Lower leg skin (tissue), 4 donors: Measurements from ENCODE around the gene SH3RF2. TPM values are rescaled to one million over a fixed set of nuclear protein-coding genes. Genes with fewer than 3 reads are reported as not detected.

Experiments used
- DNase-seq, 2 donors: peaks; one replicate each; pipeline ENCODE4 v3.0.0-alpha.2; 2019; ENCODE audit warnings: low spot score in 2 of 2
- H3K4me3 ChIP-seq: fragments of 200-600 bp; sonication (generic); 2 replicates; pipeline ENCODE4 v1.5.1; 2017; ENCODE audit warnings: mild to moderate bottlenecking, low read depth; ENCODE audit not compliant: poor library complexity, severe bottlenecking
- POLR2A ChIP-seq, 2 donors: fragments of 450-650 bp; IDR thresholded peaks; one replicate each; pipeline ENCODE4 v1.6.1; 2016 to 2017; ENCODE audit warnings: antibody characterized with exemption in 2 of 2, mild to moderate bottlenecking in 1 of 2, moderate library complexity in 1 of 2
- WGBS, 2 donors: methylation state at CpG; one replicate each; pipeline ENCODE4 v1.1.5; 2018; 5-methylcytosine and 5-hydroxymethylcytosine counted together
- intact Hi-C: fragments of 100-400 bp; cut with DNase I; formaldehyde crosslinking; loops from one replicate; pipeline ENCODE4 v1.15.0; 2023; ENCODE audit warnings: low total_unique reads
- total RNA-seq, 4 donors: library from RNA; depleted of rRNA; stranded (reverse); fragments of >200 nt; gene quantifications; one replicate each; pipeline ENCODE4 v1.1.0, GENCODE V29; 2016
- TF ChIP-seq, protein P1 (sequence below), 3 donors: fragments of 450-650 bp; IDR thresholded peaks; one replicate each; pipeline ENCODE4 v1.5.1; 2016; ENCODE audit warnings: antibody characterized with exemption in 3 of 3, mild to moderate bottlenecking in 3 of 3, moderate library complexity in 2 of 3

Gene SH3RF2
- total RNA-seq, 4 donors from 2014 or later: 109 to 169 (median 121) TPM

DNA sequence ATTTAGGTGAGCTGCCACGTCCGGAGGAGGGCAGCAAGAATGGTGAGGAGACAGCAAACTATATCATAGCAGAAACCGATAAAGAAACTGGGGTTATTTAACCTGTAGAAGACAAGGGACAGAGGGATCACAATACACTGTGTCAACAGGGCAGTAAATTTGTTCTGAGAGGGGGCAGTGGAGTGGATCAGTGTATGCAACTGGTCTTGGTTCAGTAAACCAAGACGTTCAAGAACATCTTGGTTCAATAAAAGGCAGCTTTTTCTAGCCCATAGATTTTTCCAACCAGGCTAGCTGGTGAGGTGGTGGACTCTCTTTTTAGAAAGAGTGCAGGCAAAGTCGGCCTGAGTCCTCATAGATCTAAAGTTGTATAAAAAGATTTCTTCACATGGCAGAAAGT lies 113.7 kb downstream of the SH3RF2 start:
- no peak for DNase-seq
- intact Hi-C loops: loop anchor here (10.0 kb wide), 1 partner anchor 145 kb away; no protein-coding TSS in a partner anchor
- H3K4me3 ChIP-seq: no peak overlapping the region
- 74 to 83% methylated on average over 5 of the region's 5 CpGs for WGBS, 2 donors
- TF ChIP-seq, protein P1, sequence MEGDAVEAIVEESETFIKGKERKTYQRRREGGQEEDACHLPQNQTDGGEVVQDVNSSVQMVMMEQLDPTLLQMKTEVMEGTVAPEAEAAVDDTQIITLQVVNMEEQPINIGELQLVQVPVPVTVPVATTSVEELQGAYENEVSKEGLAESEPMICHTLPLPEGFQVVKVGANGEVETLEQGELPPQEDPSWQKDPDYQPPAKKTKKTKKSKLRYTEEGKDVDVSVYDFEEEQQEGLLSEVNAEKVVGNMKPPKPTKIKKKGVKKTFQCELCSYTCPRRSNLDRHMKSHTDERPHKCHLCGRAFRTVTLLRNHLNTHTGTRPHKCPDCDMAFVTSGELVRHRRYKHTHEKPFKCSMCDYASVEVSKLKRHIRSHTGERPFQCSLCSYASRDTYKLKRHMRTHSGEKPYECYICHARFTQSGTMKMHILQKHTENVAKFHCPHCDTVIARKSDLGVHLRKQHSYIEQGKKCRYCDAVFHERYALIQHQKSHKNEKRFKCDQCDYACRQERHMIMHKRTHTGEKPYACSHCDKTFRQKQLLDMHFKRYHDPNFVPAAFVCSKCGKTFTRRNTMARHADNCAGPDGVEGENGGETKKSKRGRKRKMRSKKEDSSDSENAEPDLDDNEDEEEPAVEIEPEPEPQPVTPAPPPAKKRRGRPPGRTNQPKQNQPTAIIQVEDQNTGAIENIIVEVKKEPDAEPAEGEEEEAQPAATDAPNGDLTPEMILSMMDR (IDR thresholded peaks at IDR 0.05): no peak
- TF ChIP-seq POLR2A (IDR thresholded peaks at IDR 0.05): no peak

GRCh38 chr5:146051678-146052077 lies 115.3 kb downstream of the SH3RF2 start:
- no peak overlapping the region for H3K4me3 ChIP-seq
- no peak for DNase-seq
- intact Hi-C loops: loop anchor here (10.0 kb wide), 1 partner anchor 147 kb away; no protein-coding TSS in a partner anchor
- 65 to 74% methylated on average over 3 of the region's 3 CpGs for WGBS, 2 donors
- TF ChIP-seq POLR2A (IDR thresholded peaks at IDR 0.05): no peak
- TF ChIP-seq, protein P1 (IDR thresholded peaks at IDR 0.05): no peak

GRCh38 chr5:146052780-146053179 lies 116.4 kb downstream of the SH3RF2 start:
- intact Hi-C loops: loop anchor here (10.0 kb wide), 1 partner anchor 148 kb away; no protein-coding TSS in a partner anchor
- no peak overlapping the region for H3K4me3 ChIP-seq
- DNase-seq: no peak
- TF ChIP-seq, protein P1 (IDR thresholded peaks at IDR 0.05): no peak
- TF ChIP-seq POLR2A (IDR thresholded peaks at IDR 0.05): no peak

DNA sequence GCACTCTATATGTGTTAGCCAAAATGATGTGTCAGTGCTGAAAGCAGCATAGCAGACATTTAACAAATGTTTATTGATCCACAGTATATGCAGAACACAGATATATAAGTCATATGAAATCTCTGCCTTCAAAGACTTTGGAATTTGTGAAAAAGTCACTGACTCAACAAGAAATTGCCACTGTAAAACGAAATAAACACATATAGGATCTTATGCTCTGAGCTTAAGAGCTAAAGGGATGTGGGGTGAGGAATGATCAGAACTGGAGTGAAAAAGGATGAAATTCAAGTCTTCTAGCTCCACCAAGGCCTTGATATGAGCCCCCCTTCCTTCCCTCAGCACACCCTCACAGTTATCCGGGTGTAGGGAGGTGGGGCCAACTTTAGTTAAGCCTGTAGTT lies 119.1 kb downstream of the SH3RF2 start:
- DNase-seq: no peak
- TF ChIP-seq, protein P1 (IDR thresholded peaks at IDR 0.05): no peak
- no peak for TF ChIP-seq POLR2A (IDR thresholded peaks at IDR 0.05)
- intact Hi-C loops: loop anchor here (10.0 kb wide), 1 partner anchor 151 kb away; no protein-coding TSS in a partner anchor
- 74 to 80% methylated on average over 2 of the region's 2 CpGs for WGBS, 2 donors
- H3K4me3 ChIP-seq: no peak overlapping the region

- no peak for DNase-seq
- TF ChIP-seq, protein P1 (IDR thresholded peaks at IDR 0.05): no peak
- no peak for TF ChIP-seq POLR2A (IDR thresholded peaks at IDR 0.05)
- WGBS, 2 donors: 69 to 71% methylated on average over 22 of the region's 22 CpGs
- no peak overlapping the region for H3K4me3 ChIP-seq
- intact Hi-C loops: loop anchor here (10.0 kb wide), 1 partner anchor 155 kb away; no protein-coding TSS in a partner anchor
Measured at GRCh38 chr5:146059460-146060220, 123.3 kb downstream of the SH3RF2 start.
